Osteocyte (in vitro differentiated cells): ENCODE data around the gene RIC8A. TPM values are rescaled to one million over a fixed set of nuclear protein-coding genes. Genes with fewer than 3 reads are reported as not detected.
"Not testable (repeated sequence)": the region's sequence is repeated elsewhere in the genome, so short reads cannot be mapped to it uniquely, and the experiment has no call there.

Experiments
- DNase-seq: peaks from one replicate; pipeline ENCODE4 v3.0.0; 2021; ENCODE audit warnings: mixed read lengths; ENCODE audit not compliant: unreplicated experiment; ENCODE audit errors: extremely low spot score
- H3K27ac Mint-ChIP-seq: one replicate; pipeline ENCODE4 v1.8.0; 2021; ENCODE audit warnings: mild to moderate bottlenecking, mixed read lengths; ENCODE audit not compliant: unreplicated experiment
- H3K27me3 Mint-ChIP-seq: one replicate; pipeline ENCODE4 v1.8.0; 2021; ENCODE audit warnings: mixed read lengths; ENCODE audit not compliant: unreplicated experiment
- H3K36me3 Mint-ChIP-seq: one replicate; pipeline ENCODE4 v1.8.0; 2021; ENCODE audit warnings: mixed read lengths; ENCODE audit not compliant: unreplicated experiment
- H3K4me1 Mint-ChIP-seq: one replicate; pipeline ENCODE4 v1.8.0; 2021; ENCODE audit warnings: mixed read lengths; ENCODE audit not compliant: unreplicated experiment
- H3K4me3 Mint-ChIP-seq: one replicate; pipeline ENCODE4 v1.8.0; 2021; ENCODE audit warnings: mild to moderate bottlenecking, moderate library complexity, mixed read lengths; ENCODE audit not compliant: unreplicated experiment
- H3K9me3 Mint-ChIP-seq: one replicate; pipeline ENCODE4 v1.8.0; 2021; ENCODE audit warnings: mixed read lengths; ENCODE audit not compliant: unreplicated experiment
- CTCF ChIP-seq: fragments of 200-600 bp; sonication (generic); IDR thresholded peaks from 2 replicates; pipeline ENCODE4 v1.5.0; 2021; ENCODE audit warnings: antibody characterized with exemption, mild to moderate bottlenecking, moderate library complexity
- total RNA-seq: library from RNA; stranded (reverse); gene quantifications from 2 replicates; pipeline ENCODE4 v1.2.1, GENCODE V29; 2021

Gene RIC8A
- total RNA-seq, 1 donor from 2014 or later = 125 TPM

- Mint-ChIP-seq H3K4me1 (peaks cover 3% of the 10 kb centered on the region), H3K27me3 (no peaks in the 10 kb centered on the region), H3K27ac (no peak overlapping the region)
Observed at GRCh38 chr11:215581-216037, 8.1 kb downstream of the RIC8A start.

GRCh38 chr11:216081-216974 lies 8.8 kb downstream of the RIC8A start:
- no peak for TF ChIP-seq CTCF
- Mint-ChIP-seq H3K27ac (no peak overlapping the region), H3K4me3 (no peak overlapping the region), H3K36me3 (peaks cover 11% of the 10 kb centered on the region), H3K4me1 (peaks cover 2% of the 10 kb centered on the region), H3K9me3 (no peaks in the 10 kb centered on the region), H3K27me3 (no peaks in the 10 kb centered on the region)
- DNase-seq = no peak

More at GRCh38 chr11:215581-216037, 8.1 kb downstream of the RIC8A start:
- Mint-ChIP-seq H3K4me3 (no peak overlapping the region), H3K36me3 (peaks cover 13% of the 10 kb centered on the region), H3K9me3 (no peaks in the 10 kb centered on the region)
- TF ChIP-seq CTCF = no peak
- DNase-seq = no peak

GRCh38 chr11:217704-218103 lies 10.2 kb downstream of the RIC8A start:
- Mint-ChIP-seq H3K27ac (no peak overlapping the region), H3K36me3 (peaks cover 12% of the 10 kb centered on the region), H3K4me1 (no peaks in the 10 kb centered on the region), H3K9me3 (no peaks in the 10 kb centered on the region), H3K27me3 (no peaks in the 10 kb centered on the region), H3K4me3 (no peak overlapping the region)
- TF ChIP-seq CTCF = no peak
- DNase-seq = no peak

- peaks cover 17% of the 10 kb centered on the region for H3K36me3 Mint-ChIP-seq
- no peak overlapping the region for H3K27ac Mint-ChIP-seq
- H3K27me3 Mint-ChIP-seq = no peaks in the 10 kb centered on the region
- no peaks in the 10 kb centered on the region for H3K4me1 Mint-ChIP-seq
- TF ChIP-seq CTCF = no peak
- H3K9me3 Mint-ChIP-seq = no peaks in the 10 kb centered on the region
- no peak overlapping the region for H3K4me3 Mint-ChIP-seq
- no peak for DNase-seq
Observed at GRCh38 chr11:218815-219593, 11.5 kb downstream of the RIC8A start.

GRCh38 chr11:220641-221215 lies 13.2 kb downstream of the RIC8A start:
- not testable (repeated sequence) for H3K27me3 Mint-ChIP-seq, H3K4me3 Mint-ChIP-seq, DNase-seq, H3K4me1 Mint-ChIP-seq, H3K9me3 Mint-ChIP-seq, H3K27ac Mint-ChIP-seq
- peaks cover 17% of the 10 kb centered on the region for H3K36me3 Mint-ChIP-seq
